Measurements from ENCODE around the gene KCNK17. TPM values are rescaled to one million over a fixed set of nuclear protein-coding genes. Genes with fewer than 3 reads are reported as not detected.

Gene KCNK17
- total RNA-seq, 2 experiments from 2014 or later, result not detected

DNA sequence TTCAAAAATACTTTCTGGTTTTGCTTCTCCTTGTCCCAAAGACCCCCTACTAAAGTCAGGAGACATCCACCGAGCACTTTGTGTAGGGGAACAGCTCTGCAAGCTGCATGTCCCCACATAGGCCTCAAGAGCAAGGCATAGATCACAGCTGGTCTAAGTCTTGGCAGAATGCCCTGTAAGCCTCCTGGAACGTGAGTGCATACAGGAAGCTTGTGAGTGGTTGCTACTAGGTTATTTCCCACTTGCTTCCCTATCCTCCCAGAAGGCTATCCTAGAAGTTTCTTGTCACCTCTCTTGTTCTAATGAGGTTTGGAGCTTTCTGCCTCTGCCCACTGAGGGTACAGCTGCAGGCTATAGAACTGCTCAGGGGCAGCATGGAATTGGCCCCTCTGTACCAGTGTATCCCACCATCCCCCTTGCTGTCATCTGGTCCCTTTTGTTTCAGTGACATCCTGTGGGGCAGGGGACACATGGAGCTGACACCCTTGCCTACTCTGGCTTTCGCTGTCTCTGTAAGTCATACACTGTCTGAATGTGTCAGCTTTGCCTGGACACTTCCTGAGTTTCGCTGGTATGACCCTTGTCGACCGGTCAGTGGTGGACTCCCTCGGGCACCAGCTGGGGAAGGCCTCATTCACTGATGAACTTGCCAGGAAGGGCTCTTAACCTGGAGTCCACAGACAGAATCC is 43.9 kb upstream of the KCNK17 start:
- Histone ChIP-seq H3K9me3 (ENCODE audit: low read length) (no peaks in the 10 kb centered on the region), H2AFZ (ENCODE audit: low read length) (no peak overlapping the region), H3K27ac (ENCODE audit: low read depth, low read length, poor library complexity, severe bottlenecking) (no peak overlapping the region), H3K9me2 (ENCODE audit: insufficient read depth, low read length) (no peaks in the 10 kb centered on the region), H3K79me2 (ENCODE audit: insufficient read depth, low read depth, low read length) (no peaks in the 10 kb centered on the region), H4K20me1 (ENCODE audit: insufficient read depth, low read length) (no peaks in the 10 kb centered on the region), H3K36me3 (ENCODE audit: insufficient read depth, low read length) (no peaks in the 10 kb centered on the region), H3K4me3 (ENCODE audit: low read depth, low read length, poor library complexity, severe bottlenecking) (no peak overlapping the region), H3K4me2 (ENCODE audit: low read length) (no peak overlapping the region), H3K4me1 (ENCODE audit: insufficient read depth, low read length, poor library complexity, severe bottlenecking) (no peaks in the 10 kb centered on the region)
- no TSS peak for BruUV-seq (replicated peaks)
- intact Hi-C loops (cut with micrococcal nuclease; ENCODE audit: unreplicated experiment), result no loop called here
- CTCF ChIA-PET (ENCODE audit: unreplicated experiment), result no interaction called here
- POLR2A ChIA-PET, result no interaction called here
- TF ChIP-seq, protein P1, sequence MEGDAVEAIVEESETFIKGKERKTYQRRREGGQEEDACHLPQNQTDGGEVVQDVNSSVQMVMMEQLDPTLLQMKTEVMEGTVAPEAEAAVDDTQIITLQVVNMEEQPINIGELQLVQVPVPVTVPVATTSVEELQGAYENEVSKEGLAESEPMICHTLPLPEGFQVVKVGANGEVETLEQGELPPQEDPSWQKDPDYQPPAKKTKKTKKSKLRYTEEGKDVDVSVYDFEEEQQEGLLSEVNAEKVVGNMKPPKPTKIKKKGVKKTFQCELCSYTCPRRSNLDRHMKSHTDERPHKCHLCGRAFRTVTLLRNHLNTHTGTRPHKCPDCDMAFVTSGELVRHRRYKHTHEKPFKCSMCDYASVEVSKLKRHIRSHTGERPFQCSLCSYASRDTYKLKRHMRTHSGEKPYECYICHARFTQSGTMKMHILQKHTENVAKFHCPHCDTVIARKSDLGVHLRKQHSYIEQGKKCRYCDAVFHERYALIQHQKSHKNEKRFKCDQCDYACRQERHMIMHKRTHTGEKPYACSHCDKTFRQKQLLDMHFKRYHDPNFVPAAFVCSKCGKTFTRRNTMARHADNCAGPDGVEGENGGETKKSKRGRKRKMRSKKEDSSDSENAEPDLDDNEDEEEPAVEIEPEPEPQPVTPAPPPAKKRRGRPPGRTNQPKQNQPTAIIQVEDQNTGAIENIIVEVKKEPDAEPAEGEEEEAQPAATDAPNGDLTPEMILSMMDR (conservative IDR thresholded peaks at IDR 0.05; ENCODE audit: low read length), result no peak
- TF ChIP-seq EZH2phosphoT487 (IDR thresholded peaks at IDR 0.05; ENCODE audit: borderline replicate concordance, low read depth, low read length), result no peak
- no peak for DNase-seq (ENCODE audit: low spot score)

DNA sequence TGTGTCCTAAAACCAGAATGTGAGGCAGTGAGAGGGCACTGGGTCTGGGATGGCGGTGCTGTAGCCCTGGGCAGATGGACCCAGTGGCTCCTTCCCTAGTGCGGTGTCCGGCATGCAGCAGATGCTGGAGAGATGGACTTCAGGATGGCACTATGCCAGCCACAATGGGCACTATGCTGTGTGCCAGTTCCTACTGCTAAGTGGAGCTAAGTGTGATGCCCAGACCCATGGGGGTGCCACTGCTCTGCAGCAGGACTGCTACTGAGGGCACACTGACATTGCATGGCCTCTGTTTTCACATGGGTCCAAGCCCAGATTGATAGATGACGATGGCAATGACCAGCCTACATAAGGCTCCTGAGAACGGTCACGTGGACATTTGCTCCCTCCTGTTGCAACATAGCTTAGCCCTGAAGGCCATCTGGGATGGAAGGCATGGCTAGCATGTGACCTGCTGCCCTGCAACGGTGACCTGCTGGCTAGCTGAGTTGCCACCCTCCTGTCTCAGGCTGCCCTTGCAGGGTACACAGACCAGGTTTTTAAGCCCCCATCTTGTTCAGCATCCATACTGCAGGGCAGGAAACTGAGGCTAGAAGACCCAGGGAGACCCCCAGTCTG is 39.6 kb upstream of the KCNK17 start:
- POLR2A ChIA-PET, result no interaction called here
- H3K27ac ChIP-seq (ENCODE audit: low read depth, low read length, poor library complexity, severe bottlenecking), result no peak overlapping the region
- no peaks in the 10 kb centered on the region for H4K20me1 ChIP-seq (ENCODE audit: insufficient read depth, low read length)
- H3K4me1 ChIP-seq (ENCODE audit: insufficient read depth, low read length, poor library complexity, severe bottlenecking), result no peaks in the 10 kb centered on the region
- H3K4me3 ChIP-seq (ENCODE audit: low read depth, low read length, poor library complexity, severe bottlenecking), result no peak overlapping the region
- BruUV-seq (replicated peaks), result no TSS peak
- H3K9me2 ChIP-seq (ENCODE audit: insufficient read depth, low read length), result no peaks in the 10 kb centered on the region
- no peak overlapping the region for H2AFZ ChIP-seq (ENCODE audit: low read length)
- no peak for DNase-seq (ENCODE audit: low spot score)
- H3K79me2 ChIP-seq (ENCODE audit: insufficient read depth, low read depth, low read length), result no peaks in the 10 kb centered on the region
- no peak overlapping the region for H3K4me2 ChIP-seq (ENCODE audit: low read length)
- intact Hi-C loops (cut with micrococcal nuclease; ENCODE audit: unreplicated experiment), result no loop called here
- no peaks in the 10 kb centered on the region for H3K9me3 ChIP-seq (ENCODE audit: low read length)
- TF ChIP-seq, protein P1 (conservative IDR thresholded peaks at IDR 0.05; ENCODE audit: low read length), result no peak
- H3K36me3 ChIP-seq (ENCODE audit: insufficient read depth, low read length), result no peaks in the 10 kb centered on the region
- CTCF ChIA-PET (ENCODE audit: unreplicated experiment), result no interaction called here

DNA sequence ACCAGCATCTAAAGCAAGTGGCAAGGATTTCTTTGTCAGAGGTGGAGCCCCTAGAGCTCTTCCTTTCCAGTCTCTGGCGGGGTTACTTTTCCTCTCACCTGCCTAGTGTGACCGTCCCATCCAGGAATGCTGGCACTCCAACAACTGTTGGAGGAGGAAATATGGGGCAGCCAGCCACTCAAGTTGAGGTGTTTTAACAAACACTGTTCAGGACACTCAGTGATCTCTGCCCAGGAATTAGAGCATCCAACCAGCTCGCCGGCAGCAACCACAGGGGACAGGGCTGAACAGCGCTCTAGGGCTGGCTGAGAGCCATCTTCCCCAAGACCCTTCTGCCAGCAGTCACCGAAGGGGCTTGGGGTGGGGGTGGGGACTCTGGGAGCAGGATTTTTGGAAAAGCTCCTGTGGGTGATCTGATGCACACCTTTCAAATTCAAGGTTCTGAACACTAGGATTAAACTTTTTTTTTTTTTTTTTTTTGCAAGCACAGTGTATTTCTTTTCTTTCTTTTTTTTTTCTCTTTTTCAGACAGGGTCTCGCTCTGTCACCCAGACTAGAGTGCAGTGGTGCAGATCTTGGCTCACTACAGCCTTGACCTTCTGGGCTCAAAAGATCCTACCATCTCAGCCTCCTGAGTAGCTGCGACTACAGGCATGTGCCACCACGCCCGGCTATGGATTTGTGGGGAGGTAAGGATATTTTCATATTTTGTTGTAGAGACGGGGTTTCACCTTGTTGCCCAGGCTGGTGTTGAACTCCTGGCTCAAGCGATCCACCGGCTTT is 36.7 kb upstream of the KCNK17 start:
- H3K79me2 ChIP-seq (ENCODE audit: insufficient read depth, low read depth, low read length), result no peaks in the 10 kb centered on the region
- H3K27ac ChIP-seq (ENCODE audit: low read depth, low read length, poor library complexity, severe bottlenecking), result no peak overlapping the region
- H4K20me1 ChIP-seq (ENCODE audit: insufficient read depth, low read length), result no peaks in the 10 kb centered on the region
- CTCF ChIA-PET (ENCODE audit: unreplicated experiment), result no interaction called here
- no peak overlapping the region for H2AFZ ChIP-seq (ENCODE audit: low read length)
- no peaks in the 10 kb centered on the region for H3K36me3 ChIP-seq (ENCODE audit: insufficient read depth, low read length)
- no peaks in the 10 kb centered on the region for H3K4me1 ChIP-seq (ENCODE audit: insufficient read depth, low read length, poor library complexity, severe bottlenecking)
- intact Hi-C loops (cut with micrococcal nuclease; ENCODE audit: unreplicated experiment), result no loop called here
- no peak overlapping the region for H3K4me3 ChIP-seq (ENCODE audit: low read depth, low read length, poor library complexity, severe bottlenecking)
- H3K4me2 ChIP-seq (ENCODE audit: low read length), result no peak overlapping the region
- H3K9me3 ChIP-seq (ENCODE audit: low read length), result no peaks in the 10 kb centered on the region
- no peaks in the 10 kb centered on the region for H3K9me2 ChIP-seq (ENCODE audit: insufficient read depth, low read length)
- POLR2A ChIA-PET, result no interaction called here
- TF ChIP-seq, protein P1 (conservative IDR thresholded peaks at IDR 0.05; ENCODE audit: low read length), result no peak
- no peak for TF ChIP-seq EZH2phosphoT487 (IDR thresholded peaks at IDR 0.05; ENCODE audit: borderline replicate concordance, low read depth, low read length)
- no TSS peak for BruUV-seq (replicated peaks)
- DNase-seq (ENCODE audit: low spot score), result no peak
